A673 (cell line): ENCODE measurements around the gene HMBS. TPM values are rescaled to one million over a fixed set of nuclear protein-coding genes. Genes with fewer than 3 reads are reported as not detected.
A peak's percentile ranks its signal among the peaks of the same experiment; 100 is the strongest.

ENCODE experiments used
- BruUV-seq: library from RNA; stranded (reverse); fragments of 400-500 nt; replicated peaks from 2 replicates; lab custom pipeline; 2021; lab: Mats Ljungman, UMichigan
- CTCF ChIA-PET: fragments of 300-600 bp; sonication (Branson Sonifier 250); formaldehyde crosslinking; loops from one replicate; lab custom pipeline; 2022; ENCODE audit warnings: antibody characterized with exemption; lab: Charles Lee
- POLR2A ChIA-PET: fragments of 300-600 bp; sonication (Branson Sonifier 250); formaldehyde crosslinking; loops from one replicate; lab custom pipeline; 2022; ENCODE audit warnings: antibody characterized with exemption; ENCODE audit not compliant: low non-redundant PET; lab: Charles Lee
- DNase-seq: peaks from one replicate; pipeline ENCODE4 v3.0.0-alpha.2; 2015; ENCODE audit warnings: low spot score
- H3K27ac ChIP-seq: fragments of 200-600 bp; sonication (generic); 2 replicates; pipeline ENCODE4 v1.5.1; 2016; ENCODE audit warnings: mixed run types, low read depth, mild to moderate bottlenecking, mixed read lengths, antibody characterized with exemption, low read length; ENCODE audit not compliant: poor library complexity, severe bottlenecking
- H3K27me3 ChIP-seq: fragments of 200-600 bp; sonication (generic); replicated peaks from 2 replicates; pipeline ENCODE4 v1.6.1; 2017; ENCODE audit warnings: mixed run types, low read depth, mild to moderate bottlenecking, mixed read lengths, antibody characterized with exemption, low read length; ENCODE audit not compliant: insufficient read depth, poor library complexity
- H3K36me3 ChIP-seq: fragments of 200-600 bp; sonication (generic); 2 replicates; pipeline ENCODE4 v1.6.1; 2016; ENCODE audit warnings: mixed run types, mild to moderate bottlenecking, mixed read lengths, antibody characterized with exemption, low read length; ENCODE audit not compliant: insufficient read depth, poor library complexity, severe bottlenecking
- H3K4me1 ChIP-seq: fragments of 200-600 bp; sonication (generic); 2 replicates; pipeline ENCODE4 v1.6.1; 2017; ENCODE audit warnings: mixed run types, mild to moderate bottlenecking, mixed read lengths, antibody characterized with exemption, low read length; ENCODE audit not compliant: insufficient read depth, poor library complexity, severe bottlenecking
- H3K4me3 ChIP-seq: fragments of 200-600 bp; sonication (generic); 2 replicates; pipeline ENCODE4 v1.5.1; 2016; ENCODE audit warnings: low read depth, mixed run types, mild to moderate bottlenecking, mixed read lengths, low read length; ENCODE audit not compliant: poor library complexity, severe bottlenecking
- H3K9me3 ChIP-seq: fragments of 200-600 bp; sonication (generic); 2 replicates; pipeline ENCODE4 v1.6.1; 2016; ENCODE audit warnings: mixed run types, low read depth, mild to moderate bottlenecking, mixed read lengths, antibody characterized with exemption, low read length; ENCODE audit not compliant: poor library complexity, severe bottlenecking
- CTCF ChIP-seq: fragments of 300-800, 200-600 bp; sonication (generic); conservative IDR thresholded peaks from 2 replicates; pipeline ENCODE4 v1.5.1; 2017; ENCODE audit warnings: low read depth, mild to moderate bottlenecking, antibody characterized with exemption, low read length, moderate library complexity, mixed read lengths
- EZH2 ChIP-seq: fragments of 200-600 bp; sonication (generic); IDR thresholded peaks from 2 replicates; pipeline ENCODE4 v1.6.1; 2017; ENCODE audit warnings: borderline replicate concordance, low read depth, mild to moderate bottlenecking, mixed read lengths, antibody characterized with exemption, low read length; ENCODE audit not compliant: poor library complexity, severe bottlenecking
- intact Hi-C: fragments of 100-400 bp; cut with micrococcal nuclease; formaldehyde crosslinking; loops from one replicate; pipeline ENCODE4 v1.10.0; 2022; ENCODE audit not compliant: unreplicated experiment
- total RNA-seq: library from RNA; stranded (reverse); gene quantifications from 2 replicates; pipeline ENCODE4 v1.2.3, GENCODE V29; 2021

Gene HMBS
- total RNA-seq, 1 experiment from 2014 or later, result 72.5 TPM

GRCh38 chr11:119118946-119119345 lies 34.3 kb downstream of the HMBS start:
- no peak overlapping the region for H3K4me3 ChIP-seq
- ChIA-PET CTCF (no interaction called here), POLR2A (no interaction called here)
- no peaks in the 10 kb centered on the region for H3K27me3 ChIP-seq
- DNase-seq, result no peak
- intact Hi-C loops, result no loop called here
- H3K36me3 ChIP-seq, result peaks cover 11% of the 10 kb centered on the region
- H3K9me3 ChIP-seq, result no peaks in the 10 kb centered on the region
- TF ChIP-seq CTCF, result no peak
- H3K4me1 ChIP-seq, result peaks cover 14% of the 10 kb centered on the region
- H3K27ac ChIP-seq, result peak overlapping the region; percentile 6
- no TSS peak for BruUV-seq

DNA sequence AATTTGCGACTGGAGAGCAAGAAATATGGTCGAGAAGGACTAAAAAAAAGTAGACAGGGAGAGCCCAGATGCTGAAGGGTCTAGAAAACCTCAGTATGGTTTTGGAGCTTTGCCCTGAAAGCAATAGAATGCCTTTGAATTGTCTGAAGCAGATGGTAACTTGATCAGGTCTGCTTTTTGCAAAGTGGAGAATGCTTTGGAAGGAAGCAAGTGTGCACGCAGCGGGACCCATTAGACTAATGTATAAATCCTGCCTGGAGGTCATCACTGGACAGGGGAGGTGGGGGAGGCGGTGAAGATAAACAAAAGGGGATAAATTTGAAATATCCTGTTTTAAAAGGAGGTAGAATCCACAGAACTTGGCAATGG lies 35.9 kb downstream of the HMBS start:
- intact Hi-C loops, result no loop called here
- no peaks in the 10 kb centered on the region for H3K9me3 ChIP-seq
- H3K27me3 ChIP-seq, result no peaks in the 10 kb centered on the region
- TSS peak; percentile 96 for BruUV-seq
- POLR2A ChIA-PET, result no interaction called here
- peaks cover 14% of the 10 kb centered on the region for H3K4me1 ChIP-seq
- DNase-seq, result peak; percentile 46
- peak overlapping the region; percentile 32 for H3K27ac ChIP-seq
- H3K36me3 ChIP-seq, result peaks cover 6% of the 10 kb centered on the region
- CTCF ChIA-PET, result interaction anchor here (0.7 kb wide), 1 partner anchor 85 kb away, joined by 3 read pairs; the partner anchor contains the start of gene CBL
- peak overlapping the region; percentile 75 for H3K4me3 ChIP-seq
- TF ChIP-seq EZH2, result no peak
- TF ChIP-seq CTCF, result no peak

DNA sequence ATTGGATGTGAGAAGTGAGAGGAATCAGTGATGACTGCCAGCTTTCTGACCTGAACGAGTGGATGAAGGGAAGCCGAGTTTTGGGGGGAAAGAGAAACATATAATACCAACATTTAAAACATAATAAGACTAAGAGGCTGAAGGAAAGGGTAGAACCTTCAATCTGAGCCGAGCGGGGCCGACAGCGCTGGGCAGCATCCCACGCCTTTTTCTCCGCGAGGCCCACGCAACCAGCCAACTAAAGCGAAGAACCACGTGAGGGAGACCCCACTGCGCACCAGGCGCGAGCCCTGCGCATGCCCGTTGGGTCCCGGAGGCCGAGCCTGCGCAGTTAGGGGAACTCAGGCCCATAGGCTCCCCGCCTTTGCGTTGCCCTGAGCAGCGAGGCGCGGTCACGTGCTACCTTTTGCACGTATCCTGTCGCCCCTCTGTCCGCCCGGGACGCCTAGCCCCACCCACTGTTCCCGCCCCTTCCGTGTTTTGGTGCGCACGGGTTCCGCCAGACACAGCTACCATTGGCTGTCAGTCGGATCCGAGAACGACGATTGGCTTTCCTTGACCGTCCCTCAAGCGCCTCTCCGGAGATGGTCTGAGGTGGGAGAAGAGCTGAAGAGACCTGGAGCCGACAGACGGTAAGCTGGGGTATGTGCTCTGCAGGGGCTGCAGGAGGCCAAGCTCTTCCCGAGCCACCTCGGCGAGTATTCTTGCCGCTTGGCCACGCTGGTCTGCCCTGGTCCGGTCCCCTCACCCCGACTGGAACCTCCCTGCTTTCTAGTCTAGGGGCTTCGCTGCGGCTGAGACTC lies 36.5 kb downstream of the HMBS start, which contains the start of gene HINFP:
TSS of gene HINFP (plus strand) at position 573 of the 803 bp plus-strand sequence. CDS start 5,365 bp downstream, outside the sequence.
- DNase-seq, result peak; percentile 100
- Histone ChIP-seq H3K9me3 (no peaks in the 10 kb centered on the region), H3K36me3 (peaks cover under 1% of the 10 kb centered on the region), H3K27me3 (no peaks in the 10 kb centered on the region), H3K4me3 (peak within 1 kb of the TSS; percentile 75), H3K27ac (peak within 1 kb of the TSS; percentile 71), H3K4me1 (peaks cover 14% of the 10 kb centered on the region)
- TF ChIP-seq CTCF (no peak), EZH2 (no peak)
- POLR2A ChIA-PET, result interaction anchor here (0.5 to 0.9 kb wide), 4 partner anchors 16 to 690 kb away, joined by 4 to 15 read pairs (median 6); partner anchors contain the start of genes ABCG4 and DPAGT1
- no TSS peak for BruUV-seq
- intact Hi-C loops, result no loop called here
- CTCF ChIA-PET, result interaction anchor here (0.6 to 0.7 kb wide), 2 partner anchors 85 to 258 kb away, joined by 3 to 5 read pairs; partner anchors contain the start of gene CBL
